GM19467 (cell line): ENCODE measurements around the gene TRIM46.

Experiments used
- ATAC-seq: cut with Tn5 transposase; IDR thresholded peaks from one replicate; pipeline ENCODE4 v1.9.1; 2021; ENCODE audit warnings: mild to moderate bottlenecking, moderate library complexity; ENCODE audit not compliant: unreplicated experiment

TRIM46 gene

GRCh38 chr1:155170806-155171205 is 2.8 kb upstream of the TRIM46 start:
- no peak for ATAC-seq

GRCh38 chr1:155171836-155172731 is 1.6 kb upstream of the TRIM46 start:
- ATAC-seq = no peak

GRCh38 chr1:155172732-155173477 is 744 bp upstream of the TRIM46 start, which contains the start of gene KRTCAP2:
Gene KRTCAP2 (minus strand): TSS chr1:155173304. CDS start chr1:155173224, 80 bp downstream.
- ATAC-seq = peak; percentile 69

GRCh38 chr1:155174324-155175280 is 953 bp downstream of the TRIM46 start:
- no peak for ATAC-seq

GRCh38 chr1:155175281-155175926 is 1.8 kb downstream of the TRIM46 start:
- ATAC-seq = no peak

GRCh38 chr1:155175927-155176371 is 2.3 kb downstream of the TRIM46 start:
- no peak for ATAC-seq

GRCh38 chr1:155176544-155177071 is 3.0 kb downstream of the TRIM46 start:
- no peak for ATAC-seq

- no peak for ATAC-seq
Measured at GRCh38 chr1:155177192-155177917, 3.7 kb downstream of the TRIM46 start.

GRCh38 chr1:155177918-155178281 is 4.3 kb downstream of the TRIM46 start:
- ATAC-seq = no peak

GRCh38 chr1:155178441-155179111 is 4.9 kb downstream of the TRIM46 start:
- no peak for ATAC-seq

- ATAC-seq = no peak
Measured at GRCh38 chr1:155179112-155180031, 5.7 kb downstream of the TRIM46 start.

- ATAC-seq = no peak
Measured at GRCh38 chr1:155181371-155182051, 7.9 kb downstream of the TRIM46 start.

GRCh38 chr1:155182052-155182550 is 8.5 kb downstream of the TRIM46 start:
- ATAC-seq = no peak

GRCh38 chr1:155183775-155184221 is 10.1 kb downstream of the TRIM46 start:
- ATAC-seq = no peak

GRCh38 chr1:155184351-155184811 is 10.7 kb downstream of the TRIM46 start:
- ATAC-seq = no peak
